GM18505 (cell line): ENCODE measurements around the gene PTPN14.
A peak's percentile ranks its signal among the peaks of the same experiment; 100 is the strongest.
"Not testable (repeated sequence)": the region's sequence is repeated elsewhere in the genome, so short reads cannot be mapped to it uniquely, and the experiment has no call there.

Experiments
- ATAC-seq: cut with Tn5 transposase; IDR thresholded peaks from one replicate; pipeline ENCODE4 v1.9.1; 2021; ENCODE audit not compliant: unreplicated experiment
- POLR2A ChIP-seq: IDR thresholded peaks from 4 replicates; pipeline ENCODE4 v1.6.1; 2011; ENCODE audit warnings: borderline replicate concordance; ENCODE audit not compliant: insufficient read depth, insufficient read length; ENCODE audit errors: extremely low read depth

Gene PTPN14

DNA sequence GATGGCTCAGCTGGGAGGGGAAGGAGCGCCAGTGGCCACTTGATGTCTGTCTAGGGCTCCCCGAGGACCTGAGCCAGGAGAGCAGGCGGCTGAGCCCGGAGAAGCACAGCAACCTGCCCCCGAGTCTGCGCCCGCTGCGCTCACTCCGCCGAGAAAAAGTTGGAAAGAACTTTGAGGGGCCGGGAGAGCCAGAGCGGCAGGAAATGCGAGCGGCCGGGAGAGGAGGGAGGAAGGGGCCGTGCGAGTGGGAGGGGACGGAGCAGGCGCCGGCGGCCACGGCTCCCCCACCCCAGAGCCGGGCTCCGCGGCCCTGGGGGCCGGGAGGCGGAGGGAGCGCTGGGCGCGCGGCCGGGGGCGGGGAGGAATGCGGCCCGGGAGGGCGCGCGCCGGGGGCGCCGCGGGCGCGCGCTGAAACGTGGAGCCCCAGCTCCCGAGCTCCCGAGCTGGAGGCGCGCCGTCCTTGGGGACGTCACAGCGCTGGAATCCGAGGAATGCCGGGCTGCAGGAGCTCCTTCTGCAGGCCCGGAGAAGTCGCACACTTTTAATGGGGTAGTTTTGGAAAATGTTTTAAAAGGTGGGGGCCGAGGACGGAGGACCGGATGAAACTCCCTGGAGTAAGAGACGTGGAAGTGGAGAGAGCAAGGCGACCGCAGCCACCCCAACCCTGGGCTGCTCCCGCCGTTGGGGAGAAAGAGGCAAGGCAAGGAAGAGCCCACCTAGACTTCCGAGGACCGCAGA, at the start of gene PTPN14:
Gene PTPN14 (minus strand): TSS at position 167 of the 738 bp plus-strand sequence. CDS start 86,799 bp downstream, outside the sequence.
- ATAC-seq: peak; percentile 57
- TF ChIP-seq POLR2A: no peak

DNA sequence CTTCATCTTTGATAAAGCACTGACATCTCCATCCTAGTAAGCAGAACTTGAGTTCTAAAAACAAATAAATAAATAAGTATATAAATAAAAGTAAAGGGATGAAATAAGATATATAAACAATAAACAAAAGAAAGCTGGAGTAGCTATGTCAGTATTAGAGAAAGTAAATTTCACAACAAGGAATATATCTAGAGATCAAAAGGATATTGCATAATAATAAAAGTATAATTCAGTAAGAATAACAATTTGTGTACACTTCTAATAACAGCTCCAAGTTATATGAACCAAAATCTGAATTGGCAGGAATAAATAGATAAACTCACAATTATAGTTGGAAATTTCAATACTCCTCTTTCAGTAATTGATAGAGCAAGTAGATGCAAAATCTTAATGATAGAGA, 41.8 kb upstream of the PTPN14 start:
- no peak for ATAC-seq
- TF ChIP-seq POLR2A: no peak

DNA sequence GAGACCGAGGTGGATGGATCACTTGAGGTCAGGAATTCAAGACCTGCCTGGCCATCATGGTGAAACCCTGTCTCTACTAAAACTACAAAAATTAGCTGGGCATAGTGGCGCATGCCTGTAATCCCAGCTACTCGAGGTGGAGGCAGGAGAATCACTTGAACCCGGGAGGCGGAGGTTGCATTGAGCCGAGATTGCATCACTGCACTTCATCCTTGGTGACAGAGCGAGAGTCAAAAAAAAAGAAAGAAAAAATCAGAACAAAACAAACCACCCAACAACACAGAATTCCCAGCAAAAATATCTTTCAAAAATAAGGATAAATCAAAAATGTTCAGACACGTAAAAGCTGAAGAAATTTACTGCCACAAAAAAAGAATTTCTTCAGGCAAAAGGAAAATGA, 40.5 kb upstream of the PTPN14 start:
- not testable (repeated sequence) for ATAC-seq

DNA sequence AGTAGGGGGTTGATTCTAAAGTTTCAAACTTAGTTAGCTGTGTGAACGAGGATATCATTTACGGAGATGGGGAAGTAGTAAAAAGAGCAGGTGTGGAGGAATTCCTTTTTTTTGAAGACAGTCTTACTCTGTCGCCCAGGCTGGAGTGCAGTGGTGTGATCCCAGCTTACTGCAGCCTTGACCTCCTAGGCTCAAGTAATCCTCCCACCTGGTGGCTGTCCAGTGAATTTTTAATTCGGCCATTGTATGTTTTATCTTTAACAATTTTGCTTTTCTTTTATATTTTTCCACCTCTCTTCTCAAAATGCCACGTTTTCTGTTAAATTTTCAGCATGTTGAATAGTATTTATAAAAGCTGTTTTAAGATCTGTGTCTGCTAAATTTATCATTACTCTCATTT, 39.3 kb upstream of the PTPN14 start:
- ATAC-seq: no peak
- no peak for TF ChIP-seq POLR2A

DNA sequence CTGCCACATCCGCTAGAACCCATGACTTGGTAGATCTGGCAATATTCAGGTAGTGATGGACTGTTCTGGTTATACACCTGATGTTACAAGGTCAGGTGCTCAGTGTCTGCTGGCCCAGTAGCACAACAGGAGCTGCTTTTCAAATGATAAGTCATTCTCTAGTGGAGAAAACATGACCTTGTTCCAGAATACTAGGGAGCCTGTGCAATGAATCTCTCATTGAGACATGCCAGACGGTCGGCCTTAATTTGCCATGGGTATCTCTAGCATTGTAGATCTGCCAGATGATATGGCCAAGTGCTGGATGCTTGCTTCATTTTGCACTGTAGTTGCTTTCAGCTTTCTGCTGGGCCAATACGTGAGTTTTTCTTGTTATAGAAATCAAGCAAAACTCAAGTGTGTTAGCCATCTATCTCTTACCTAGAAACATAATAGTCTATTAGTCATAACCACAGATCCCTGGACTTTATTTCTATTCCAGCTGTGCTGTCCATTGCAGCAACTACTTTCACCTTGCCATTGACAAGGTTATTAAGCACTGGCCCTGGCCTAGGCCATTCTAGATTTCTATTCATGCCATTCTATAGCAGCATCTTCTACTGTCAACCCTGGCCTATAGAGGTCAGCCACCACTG, 37.7 kb upstream of the PTPN14 start:
- TF ChIP-seq POLR2A: no peak
- no peak for ATAC-seq

DNA sequence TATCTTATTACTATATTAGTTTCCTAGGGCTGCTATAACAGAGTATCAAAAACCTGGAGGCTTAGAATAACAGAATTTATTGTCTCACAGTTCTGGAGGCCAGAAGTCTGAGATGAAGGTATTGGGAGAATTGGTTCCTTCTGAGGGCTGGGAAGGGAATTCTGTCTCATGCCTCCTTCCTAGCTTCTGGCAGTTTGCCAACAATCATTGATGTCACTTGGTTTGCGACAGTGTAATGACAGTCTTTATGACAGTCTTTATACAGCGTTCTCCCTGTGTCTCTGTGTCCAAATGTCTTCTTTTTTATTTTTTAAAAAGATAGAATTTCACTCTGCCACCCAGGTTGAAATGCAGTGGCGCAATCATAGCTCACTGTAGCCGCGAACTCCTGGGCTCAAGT, 35.8 kb upstream of the PTPN14 start:
- ATAC-seq: no peak
- no peak for TF ChIP-seq POLR2A

DNA sequence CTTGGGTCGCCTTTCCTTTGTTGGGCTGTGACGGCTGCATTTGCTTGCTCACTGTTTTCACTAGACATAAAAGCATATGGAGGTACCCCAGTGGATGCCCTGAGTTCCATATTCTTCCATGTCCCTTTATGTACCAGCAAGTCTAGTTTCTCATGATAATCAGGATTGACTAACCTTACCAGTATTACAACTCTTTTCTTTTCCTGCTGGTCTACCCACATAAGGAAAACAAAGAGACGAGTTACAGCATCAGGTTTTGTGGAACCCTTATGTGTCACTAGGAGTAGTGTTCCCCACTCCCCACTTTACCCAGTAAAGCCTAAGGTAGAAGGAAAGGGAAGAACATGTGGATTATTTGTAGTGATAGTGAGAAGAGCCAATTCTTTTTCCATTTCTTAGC, 35.2 kb upstream of the PTPN14 start:
- no peak for ATAC-seq
- TF ChIP-seq POLR2A: no peak

DNA sequence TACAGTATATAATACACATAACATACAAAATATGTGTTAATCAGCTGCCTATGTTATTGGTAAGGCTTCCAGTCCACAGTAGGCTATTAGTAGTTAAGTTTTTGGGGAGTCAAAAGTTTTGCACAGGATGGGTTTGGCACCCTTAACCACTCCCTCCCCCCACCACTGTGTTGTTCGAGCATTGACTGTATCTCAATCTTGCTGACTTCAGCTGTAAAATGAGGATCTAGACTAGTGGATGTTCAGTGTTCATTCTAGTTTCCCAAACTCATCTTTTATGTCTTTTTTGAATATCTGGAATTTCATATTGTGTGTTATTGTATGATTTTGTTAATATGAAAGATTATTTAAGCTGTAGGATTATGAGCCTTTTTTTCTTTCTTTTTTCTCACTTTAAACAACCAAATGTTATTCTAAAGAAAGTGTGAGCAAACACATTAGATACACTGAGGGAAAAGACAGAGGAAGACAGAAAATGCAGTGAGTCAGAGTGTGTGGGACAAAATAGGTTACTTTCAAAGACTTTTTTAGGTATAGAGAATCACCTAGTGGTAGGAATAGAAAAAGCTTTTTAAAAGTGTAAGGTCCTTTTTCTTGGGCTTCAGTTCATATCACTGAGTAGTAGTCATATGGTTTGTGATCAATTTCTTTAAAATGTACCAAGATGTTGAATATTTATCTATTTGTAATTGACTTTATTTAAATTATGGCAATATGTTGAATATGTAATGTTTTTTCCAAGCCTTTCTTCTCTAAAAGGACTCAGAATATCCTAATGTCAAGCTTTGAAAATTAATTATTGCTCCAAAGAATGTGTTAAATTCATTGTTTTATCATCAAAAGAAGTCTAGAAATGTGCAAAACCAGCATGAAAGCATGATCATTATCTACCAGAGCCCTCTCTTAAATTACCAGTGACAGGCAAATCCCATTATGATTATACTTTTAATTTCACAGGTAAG, 33.7 kb upstream of the PTPN14 start:
- no peak for ATAC-seq
- TF ChIP-seq POLR2A: no peak

DNA sequence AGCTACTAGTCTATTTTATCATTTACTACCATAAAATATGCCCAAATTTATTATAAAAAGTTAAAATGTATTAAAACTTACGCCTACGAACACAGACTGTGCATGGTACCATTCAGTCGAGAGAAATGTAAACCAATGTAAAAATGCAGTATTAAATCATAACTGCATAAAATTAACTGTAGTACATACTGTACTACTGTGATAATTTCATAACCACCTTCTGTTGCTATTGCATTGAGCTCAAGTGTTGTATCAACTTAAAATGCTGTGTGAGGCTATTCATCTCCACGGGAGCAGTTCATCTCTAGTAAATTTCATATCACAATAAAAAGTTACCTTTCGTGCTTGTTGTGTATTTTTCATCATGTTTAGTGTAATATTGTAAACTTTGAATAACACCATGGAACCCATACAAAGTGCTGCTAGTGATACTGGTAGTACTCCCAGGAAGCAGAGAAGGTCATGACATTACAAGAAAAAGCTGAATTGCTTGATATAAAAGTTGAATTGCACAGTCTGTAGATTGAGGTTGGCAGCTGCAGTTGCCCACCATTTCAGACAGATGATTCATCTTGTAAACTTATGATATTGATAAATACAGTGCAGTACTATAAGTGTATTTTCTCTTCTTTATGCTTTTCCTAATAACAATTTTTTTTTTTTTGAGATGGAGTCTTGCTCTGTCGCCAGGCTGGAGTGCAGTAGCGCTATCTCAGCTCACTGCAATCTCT, 32.6 kb upstream of the PTPN14 start:
- no peak for TF ChIP-seq POLR2A
- ATAC-seq: no peak

DNA sequence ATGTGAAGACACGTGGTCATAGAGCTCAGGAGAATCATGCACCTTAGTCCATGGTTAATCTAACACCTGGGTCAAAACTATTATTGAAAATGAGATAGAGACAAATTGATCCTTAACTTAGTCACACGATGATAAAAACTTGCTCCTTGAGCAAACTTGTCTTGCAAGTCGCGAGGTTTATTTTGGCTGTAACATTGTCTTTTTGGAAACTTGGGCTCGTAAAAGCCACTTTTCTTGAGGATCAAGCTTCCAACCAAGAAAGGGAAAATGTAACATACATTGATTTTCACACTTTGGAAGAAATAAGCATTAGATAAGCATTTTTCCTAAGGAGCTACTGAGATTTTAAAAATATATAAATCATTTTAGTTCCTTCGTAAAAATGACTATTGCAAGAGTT, 31.7 kb upstream of the PTPN14 start:
- TF ChIP-seq POLR2A: no peak
- no peak for ATAC-seq

DNA sequence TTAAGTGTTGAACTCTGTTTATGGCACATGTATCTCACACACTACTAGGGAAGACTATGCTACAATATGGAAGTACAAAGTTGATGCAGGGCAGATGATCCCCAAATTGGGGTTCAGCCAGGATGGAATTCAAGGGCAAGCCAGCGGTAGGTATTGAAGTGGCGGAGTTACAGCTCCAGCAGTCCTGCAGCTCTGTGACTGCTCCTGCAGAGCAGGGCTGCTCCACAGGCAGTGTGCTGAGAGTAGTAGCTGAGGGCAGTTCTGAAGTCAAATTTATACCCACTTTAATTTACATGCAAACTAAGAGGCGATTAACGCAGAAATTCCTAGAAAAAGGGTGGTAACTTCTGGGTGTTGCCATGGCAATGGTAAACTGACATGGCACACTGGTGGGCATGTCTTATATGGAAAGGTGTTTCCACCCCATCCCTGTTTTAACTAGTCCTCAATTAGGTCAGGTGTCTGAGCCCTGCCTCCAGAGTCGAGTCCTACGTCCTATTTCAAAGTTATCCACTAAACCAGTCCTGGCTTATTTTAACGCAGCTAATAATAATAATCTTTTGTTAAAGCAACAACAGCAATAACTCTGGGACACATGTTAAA, 31.0 kb upstream of the PTPN14 start:
- TF ChIP-seq POLR2A: no peak
- ATAC-seq: no peak

DNA sequence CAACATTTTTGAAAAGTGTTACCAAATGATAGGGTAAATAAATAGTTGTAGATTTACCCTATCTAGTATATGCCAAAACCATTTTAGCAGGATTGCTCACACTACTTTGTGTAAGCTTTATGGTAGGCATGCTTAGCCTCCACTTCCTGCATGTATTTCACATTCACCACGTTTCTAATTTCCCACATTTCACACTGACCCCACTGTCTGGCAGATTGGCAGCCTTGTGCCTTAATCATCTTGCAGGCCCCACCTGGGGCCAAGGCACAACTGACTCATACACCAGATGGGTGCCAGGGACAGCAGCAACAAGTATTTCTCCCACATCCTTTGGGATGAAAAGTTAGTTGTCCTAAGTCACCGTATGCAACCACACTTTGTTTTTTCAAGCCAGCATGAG, 30.4 kb upstream of the PTPN14 start:
- ATAC-seq: no peak
- no peak for TF ChIP-seq POLR2A

DNA sequence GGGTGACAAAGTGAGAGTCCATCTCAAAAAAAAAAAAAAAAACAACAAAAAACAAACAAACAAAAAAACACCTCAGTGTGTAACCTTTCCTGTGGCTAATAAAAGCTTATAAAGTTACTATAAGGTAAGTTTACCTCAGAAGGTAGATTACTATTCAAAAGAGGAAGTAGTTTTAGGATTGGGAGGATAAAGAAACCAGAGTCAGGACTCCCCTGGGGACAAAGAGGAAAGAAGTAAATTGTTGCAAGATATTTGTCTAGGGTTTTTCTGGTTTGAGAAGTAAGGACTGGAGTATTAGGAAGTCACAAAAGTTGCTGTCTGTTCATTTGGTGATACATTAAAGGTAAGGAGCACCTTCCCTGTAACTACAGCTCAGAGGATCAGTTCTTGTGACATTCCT, 27.8 kb upstream of the PTPN14 start:
- no peak for ATAC-seq
- TF ChIP-seq POLR2A: no peak

DNA sequence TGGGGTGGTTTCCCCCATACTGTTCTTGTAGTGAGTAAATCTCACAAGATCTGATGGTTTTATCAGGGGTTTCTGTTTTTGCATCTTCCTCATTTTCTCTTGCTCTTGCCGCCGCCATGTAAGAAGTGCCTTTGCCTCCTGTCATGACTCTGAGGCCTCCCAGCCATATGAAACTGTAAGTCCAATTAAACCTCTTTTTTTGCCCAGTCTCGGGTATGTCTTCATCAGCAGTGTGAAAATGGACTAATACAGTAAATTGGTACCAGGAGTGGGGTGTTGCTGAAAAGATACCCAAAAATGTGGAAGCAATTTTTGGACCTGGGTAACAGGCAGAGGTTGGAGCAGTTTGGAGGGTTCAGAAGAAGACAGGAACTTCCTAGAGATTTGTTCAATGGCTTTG, 24.7 kb upstream of the PTPN14 start:
- ATAC-seq: not testable (repeated sequence)
